Loucy (cell line): ENCODE data around the gene ITPK1.

Experiments
- H2AFZ ChIP-seq: fragments of 200-600 bp; sonication (generic); 2 replicates; pipeline ENCODE4 v1.6.0; 2016; ENCODE audit warnings: antibody characterized with exemption, mild to moderate bottlenecking, low read length, moderate library complexity
- H3F3A ChIP-seq: fragments of 200-600 bp; 2 replicates; pipeline ENCODE4 v1.6.0; 2016; ENCODE audit warnings: antibody characterized with exemption, low read depth, mild to moderate bottlenecking
- H3K27me3 ChIP-seq: fragments of 200-600 bp; sonication (generic); 2 replicates; pipeline ENCODE4 v1.6.1; 2014; ENCODE audit warnings: low read length, mild to moderate bottlenecking; ENCODE audit not compliant: insufficient read depth, poor library complexity, severe bottlenecking
- H3K36me3 ChIP-seq: fragments of 200-600 bp; sonication (generic); 2 replicates; pipeline ENCODE4 v1.6.1; 2016; ENCODE audit warnings: low read length; ENCODE audit not compliant: insufficient read depth
- H3K4me1 ChIP-seq: fragments of 200-600 bp; sonication (generic); 2 replicates; pipeline ENCODE4 v1.5.1; 2014; ENCODE audit warnings: low read length, mild to moderate bottlenecking; ENCODE audit not compliant: insufficient read depth, poor library complexity, severe bottlenecking
- H3K4me2 ChIP-seq: fragments of 200-600 bp; sonication (generic); 2 replicates; pipeline ENCODE4 v1.6.0; 2014; ENCODE audit warnings: antibody characterized with exemption, low read length, low read depth, mild to moderate bottlenecking; ENCODE audit not compliant: poor library complexity, severe bottlenecking
- H3K4me3 ChIP-seq: fragments of 200-600 bp; sonication (generic); 2 replicates; pipeline ENCODE4 v1.5.1; 2014; ENCODE audit warnings: low read length, mild to moderate bottlenecking, mixed read lengths; ENCODE audit not compliant: poor library complexity, severe bottlenecking
- H3K79me2 ChIP-seq: fragments of 200-600 bp; sonication (generic); 2 replicates; pipeline ENCODE4 v1.6.1; 2014; ENCODE audit warnings: low read length; ENCODE audit not compliant: insufficient read depth
- H3K9ac ChIP-seq: fragments of 200-600 bp; sonication (generic); 2 replicates; pipeline ENCODE4 v1.6.0; 2014; ENCODE audit warnings: mild to moderate bottlenecking, low read depth, low read length, moderate library complexity; ENCODE audit not compliant: poor library complexity, severe bottlenecking
- H3K9me2 ChIP-seq: fragments of 200-600 bp; sonication (generic); replicated peaks from 2 replicates; pipeline ENCODE4 v1.6.1; 2016; ENCODE audit warnings: low read depth, low read length, mixed read lengths
- H3K9me3 ChIP-seq: fragments of 200-600 bp; sonication (generic); 2 replicates; pipeline ENCODE4 v1.6.1; 2014; ENCODE audit warnings: mild to moderate bottlenecking, antibody characterized with exemption, low read length, low read depth; ENCODE audit not compliant: insufficient read depth
- H4K20me1 ChIP-seq: fragments of 200-600 bp; sonication (generic); 2 replicates; pipeline ENCODE4 v1.6.0; 2014; ENCODE audit warnings: antibody characterized with exemption, low read length, mild to moderate bottlenecking; ENCODE audit not compliant: insufficient read depth, poor library complexity, severe bottlenecking
- EZH2phosphoT487 ChIP-seq: fragments of 200-600 bp; IDR thresholded peaks from 2 replicates; pipeline ENCODE4 v1.6.1; 2018; ENCODE audit warnings: antibody characterized with exemption, mild to moderate bottlenecking, moderate library complexity, borderline replicate concordance
- TF ChIP-seq, protein P1 (sequence below): fragments of 200-600 bp; sonication (generic); conservative IDR thresholded peaks from 2 replicates; pipeline ENCODE4 v1.5.1; 2014; ENCODE audit warnings: mild to moderate bottlenecking, antibody characterized with exemption, low read length

ITPK1 gene

DNA sequence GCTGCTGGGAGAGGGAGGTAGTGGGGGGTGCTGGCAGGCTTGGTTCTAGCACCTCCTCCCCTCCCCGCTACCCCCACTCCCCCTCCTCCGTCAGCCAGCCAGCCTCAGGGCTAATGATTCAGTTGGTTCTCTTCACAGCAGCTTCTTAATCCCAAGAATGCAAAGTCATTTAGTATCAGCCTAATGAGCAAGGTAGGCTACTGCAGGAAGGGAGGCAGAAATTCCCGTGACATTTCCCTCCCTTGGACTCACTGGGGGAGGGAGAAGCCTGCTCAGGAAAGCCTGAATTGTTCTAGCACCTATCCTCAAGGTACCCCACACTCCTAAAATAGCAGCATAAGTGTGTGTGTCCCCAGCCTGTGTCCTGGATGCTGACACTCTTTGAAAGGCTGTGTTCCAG lies 29.8 kb downstream of the ITPK1 start:
- H3K4me3 ChIP-seq, result no peak overlapping the region
- no peak overlapping the region for H2AFZ ChIP-seq
- H3K36me3 ChIP-seq, result no peaks in the 10 kb centered on the region
- no peaks in the 10 kb centered on the region for H3F3A ChIP-seq
- no peak for TF ChIP-seq EZH2phosphoT487
- TF ChIP-seq, protein P1, sequence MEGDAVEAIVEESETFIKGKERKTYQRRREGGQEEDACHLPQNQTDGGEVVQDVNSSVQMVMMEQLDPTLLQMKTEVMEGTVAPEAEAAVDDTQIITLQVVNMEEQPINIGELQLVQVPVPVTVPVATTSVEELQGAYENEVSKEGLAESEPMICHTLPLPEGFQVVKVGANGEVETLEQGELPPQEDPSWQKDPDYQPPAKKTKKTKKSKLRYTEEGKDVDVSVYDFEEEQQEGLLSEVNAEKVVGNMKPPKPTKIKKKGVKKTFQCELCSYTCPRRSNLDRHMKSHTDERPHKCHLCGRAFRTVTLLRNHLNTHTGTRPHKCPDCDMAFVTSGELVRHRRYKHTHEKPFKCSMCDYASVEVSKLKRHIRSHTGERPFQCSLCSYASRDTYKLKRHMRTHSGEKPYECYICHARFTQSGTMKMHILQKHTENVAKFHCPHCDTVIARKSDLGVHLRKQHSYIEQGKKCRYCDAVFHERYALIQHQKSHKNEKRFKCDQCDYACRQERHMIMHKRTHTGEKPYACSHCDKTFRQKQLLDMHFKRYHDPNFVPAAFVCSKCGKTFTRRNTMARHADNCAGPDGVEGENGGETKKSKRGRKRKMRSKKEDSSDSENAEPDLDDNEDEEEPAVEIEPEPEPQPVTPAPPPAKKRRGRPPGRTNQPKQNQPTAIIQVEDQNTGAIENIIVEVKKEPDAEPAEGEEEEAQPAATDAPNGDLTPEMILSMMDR, result no peak
- H4K20me1 ChIP-seq, result peaks cover 30% of the 10 kb centered on the region
- H3K4me2 ChIP-seq, result peak overlapping the region; percentile 45
- no peaks in the 10 kb centered on the region for H3K9me2 ChIP-seq
- H3K4me1 ChIP-seq, result peaks cover 32% of the 10 kb centered on the region
- H3K27me3 ChIP-seq, result no peaks in the 10 kb centered on the region
- peaks cover 91% of the 10 kb centered on the region for H3K79me2 ChIP-seq
- no peaks in the 10 kb centered on the region for H3K9me3 ChIP-seq
- H3K9ac ChIP-seq, result peak overlapping the region; percentile 46

DNA sequence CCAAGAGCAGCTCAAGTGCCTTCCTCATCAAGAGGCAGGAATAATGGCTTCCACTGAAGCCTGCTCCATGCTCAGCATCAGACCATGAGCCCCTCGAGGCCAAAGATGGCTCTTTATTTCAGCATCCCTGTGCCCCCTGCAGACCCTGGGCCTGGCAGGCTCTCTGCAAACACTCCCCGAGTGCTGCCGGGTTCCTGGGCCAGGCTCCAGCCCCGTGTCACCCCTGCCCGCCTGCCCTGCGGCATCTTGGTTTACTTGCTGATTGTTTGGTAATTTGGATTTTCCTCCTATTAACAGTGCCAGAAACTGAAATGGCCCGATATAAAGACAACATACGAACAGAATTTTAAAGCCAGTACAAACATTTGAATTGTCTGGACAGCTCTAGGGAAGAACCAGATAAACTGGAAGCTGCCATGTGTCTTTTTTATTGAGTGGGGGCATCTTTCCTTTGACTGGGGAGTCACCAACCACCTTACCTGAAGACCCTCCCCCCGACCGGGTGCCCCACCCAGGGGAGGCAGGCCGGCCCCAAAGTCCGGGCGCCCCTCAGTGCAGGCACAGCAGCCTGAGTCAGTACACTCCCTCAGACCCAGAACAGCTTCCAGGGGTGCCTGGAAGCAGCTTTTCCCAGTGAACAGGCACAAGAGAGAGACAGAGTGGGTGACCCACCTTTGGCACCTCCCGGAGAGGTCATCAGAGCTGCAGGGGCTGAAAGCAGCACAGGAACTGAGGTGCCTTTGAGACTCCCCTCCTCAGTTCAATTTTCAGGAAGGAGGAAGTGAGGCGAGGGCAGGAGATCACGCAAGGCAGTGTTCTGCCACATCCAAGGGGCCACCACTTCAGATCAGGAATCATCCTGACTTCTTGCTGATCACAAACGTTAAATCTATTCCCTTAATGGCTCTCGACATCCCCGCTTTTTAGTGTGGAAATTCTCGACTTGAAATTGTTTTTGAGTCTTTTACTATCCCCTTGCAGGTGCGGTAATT lies 30.6 kb downstream of the ITPK1 start:
- Histone ChIP-seq H4K20me1 (peaks cover 28% of the 10 kb centered on the region), H3K9me3 (no peaks in the 10 kb centered on the region), H3K27me3 (no peaks in the 10 kb centered on the region), H3K4me3 (no peak overlapping the region), H3K9ac (peak overlapping the region; percentile 46), H2AFZ (no peak overlapping the region), H3K4me1 (peaks cover 32% of the 10 kb centered on the region), H3K79me2 (peaks cover 90% of the 10 kb centered on the region), H3K9me2 (no peaks in the 10 kb centered on the region), H3K4me2 (peak overlapping the region; percentile 45), H3K36me3 (no peaks in the 10 kb centered on the region), H3F3A (no peaks in the 10 kb centered on the region)
- TF ChIP-seq EZH2phosphoT487, result no peak
- TF ChIP-seq, protein P1, result no peak

DNA sequence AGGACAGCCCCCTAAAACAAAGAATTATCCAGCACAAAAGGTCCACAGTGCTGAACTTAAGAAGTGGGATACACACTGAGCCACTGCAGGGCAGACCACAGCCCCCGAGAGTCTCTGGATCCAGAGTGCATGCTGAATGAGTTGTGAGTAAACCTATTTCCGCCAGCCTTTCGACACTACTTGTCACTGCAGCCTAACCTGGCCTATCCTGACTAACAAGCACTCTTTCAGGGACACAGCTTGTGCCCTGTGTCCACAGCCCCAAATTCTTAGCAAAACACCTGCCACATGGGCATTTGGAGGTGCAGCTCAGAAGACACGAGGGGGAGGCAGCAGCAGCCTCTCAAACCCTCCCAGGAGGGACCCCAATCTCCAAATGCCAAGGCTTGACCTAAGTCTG lies 31.3 kb downstream of the ITPK1 start:
- TF ChIP-seq, protein P1, result no peak
- no peak for TF ChIP-seq EZH2phosphoT487
- peaks cover 28% of the 10 kb centered on the region for H4K20me1 ChIP-seq

More for the DNA sequence above, 31.3 kb downstream of the ITPK1 start:
- H3K4me1 ChIP-seq, result peaks cover 32% of the 10 kb centered on the region
- peaks cover 91% of the 10 kb centered on the region for H3K79me2 ChIP-seq
- no peaks in the 10 kb centered on the region for H3K27me3 ChIP-seq
- H3K36me3 ChIP-seq, result no peaks in the 10 kb centered on the region
- H2AFZ ChIP-seq, result no peak overlapping the region
- H3F3A ChIP-seq, result no peaks in the 10 kb centered on the region
- H3K9ac ChIP-seq, result no peak overlapping the region
- no peak overlapping the region for H3K4me2 ChIP-seq
- H3K9me3 ChIP-seq, result no peaks in the 10 kb centered on the region
- H3K4me3 ChIP-seq, result no peak overlapping the region
- no peaks in the 10 kb centered on the region for H3K9me2 ChIP-seq
